GM21717 (cell line): Measurements from ENCODE around the gene TP53TG3C.
"Not testable (repeated sequence)": the region's sequence is repeated elsewhere in the genome, so short reads cannot be mapped to it uniquely, and the experiment has no call there.

Source experiments
- ATAC-seq: cut with Tn5 transposase; IDR thresholded peaks from one replicate; pipeline ENCODE4 v1.9.1; 2021; ENCODE audit warnings: mild to moderate bottlenecking, moderate library complexity; ENCODE audit not compliant: unreplicated experiment

TP53TG3C gene, protein sequence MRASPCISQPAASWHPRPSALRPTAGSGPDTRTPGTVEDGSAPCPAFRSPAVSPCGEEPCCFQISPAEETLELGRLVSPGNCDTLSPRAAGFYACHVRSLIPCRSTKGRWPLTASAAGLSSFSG

DNA sequence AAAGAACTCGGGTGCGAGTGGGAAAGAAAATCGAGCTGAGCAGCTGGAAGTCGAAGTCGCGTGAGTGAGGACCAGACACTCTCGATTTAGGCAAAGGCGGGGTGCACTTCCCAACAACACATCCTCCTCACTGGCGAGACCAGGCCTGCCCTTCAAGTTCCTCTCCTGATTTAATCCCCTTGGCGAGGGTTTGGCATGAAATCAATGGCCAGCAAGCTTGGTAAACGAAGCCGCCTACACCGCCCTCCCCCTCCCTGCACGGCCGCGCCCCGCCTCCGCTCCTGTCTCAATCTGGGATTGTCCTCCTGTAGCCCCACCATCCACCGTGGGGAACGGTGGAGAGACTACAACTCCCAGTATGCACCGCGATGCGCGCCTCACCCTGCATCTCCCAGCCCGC is at the start of gene TP53TG3C:
Gene TP53TG3C (plus strand): TSS at position 301 of the 400 bp plus-strand sequence. CDS start 68 bp downstream, at position 369.
- not testable (repeated sequence) for ATAC-seq
